Retinal pigment epithelial cell (primary cell): ENCODE measurements around the gene ST3GAL3.

Source experiments
- DNase-seq: peaks from one replicate; pipeline ENCODE4 v3.0.0-alpha.2; 2010; ENCODE audit warnings: low read depth
- H3K4me3 ChIP-seq: 2 replicates; pipeline ENCODE4 v1.5.1; 2011; ENCODE audit warnings: mild to moderate bottlenecking, low read length, control low read depth, moderate library complexity
- CTCF ChIP-seq: conservative IDR thresholded peaks from 2 replicates; pipeline ENCODE4 v1.5.1; 2011; ENCODE audit warnings: low read depth, low read length, control low read depth, inconsistent platforms

ST3GAL3 gene

DNA sequence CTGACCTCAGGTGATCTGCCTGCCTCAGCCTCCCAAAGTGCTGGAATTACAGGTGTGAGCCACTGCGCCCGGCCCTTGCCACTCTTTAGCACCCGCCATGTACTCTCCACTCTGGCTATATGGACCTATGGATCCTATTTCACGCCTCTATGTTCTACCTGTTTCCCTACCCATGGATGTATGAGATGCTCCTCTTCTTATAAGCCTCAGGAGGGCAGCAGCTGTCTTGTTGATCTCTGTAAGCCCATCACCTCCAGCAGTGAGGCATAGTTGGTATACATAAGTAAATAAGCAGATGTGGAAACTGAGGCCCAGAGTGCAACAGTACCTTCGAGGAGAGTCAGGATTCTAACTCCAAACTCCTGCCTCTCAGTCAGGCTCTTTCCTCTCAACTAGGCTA, 201.5 kb downstream of the ST3GAL3 start:
- H3K4me3 ChIP-seq: no peak overlapping the region
- DNase-seq: no peak
- no peak for TF ChIP-seq CTCF

- H3K4me3 ChIP-seq: no peak overlapping the region
- no peak for TF ChIP-seq CTCF
- DNase-seq: no peak
These were observed 203.0 kb downstream of the ST3GAL3 start for GRCh38 chr1:43910343-43910742.

GRCh38 chr1:43912607-43913006, 205.3 kb downstream of the ST3GAL3 start:
- DNase-seq: no peak
- no peak for TF ChIP-seq CTCF
- H3K4me3 ChIP-seq: no peak overlapping the region

DNA sequence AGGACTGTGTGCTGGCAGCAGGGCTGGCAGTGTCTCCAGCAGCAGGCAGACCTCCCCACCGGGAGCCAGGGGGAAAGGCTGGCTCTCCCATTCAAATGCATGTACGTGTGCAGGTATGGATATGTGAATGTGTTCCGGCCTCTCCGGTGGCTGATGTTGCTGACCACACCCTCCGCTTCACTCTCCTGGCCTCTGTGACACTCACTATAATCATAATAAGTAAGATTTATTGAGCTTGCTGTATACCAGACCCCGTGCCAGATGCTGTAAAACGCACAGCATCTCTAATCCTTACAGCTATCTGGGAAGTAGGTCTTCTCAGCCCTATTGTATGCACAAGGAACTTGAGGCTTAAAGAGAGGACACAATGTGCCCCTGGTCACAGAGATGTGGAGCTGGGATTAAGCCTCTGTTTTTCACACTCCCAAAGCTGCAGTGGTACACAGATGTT, 205.7 kb downstream of the ST3GAL3 start:
- no peak for TF ChIP-seq CTCF
- no peak overlapping the region for H3K4me3 ChIP-seq
- no peak for DNase-seq

GRCh38 chr1:43913666-43914360, 206.5 kb downstream of the ST3GAL3 start:
- TF ChIP-seq CTCF: no peak
- H3K4me3 ChIP-seq: no peak overlapping the region

DNA sequence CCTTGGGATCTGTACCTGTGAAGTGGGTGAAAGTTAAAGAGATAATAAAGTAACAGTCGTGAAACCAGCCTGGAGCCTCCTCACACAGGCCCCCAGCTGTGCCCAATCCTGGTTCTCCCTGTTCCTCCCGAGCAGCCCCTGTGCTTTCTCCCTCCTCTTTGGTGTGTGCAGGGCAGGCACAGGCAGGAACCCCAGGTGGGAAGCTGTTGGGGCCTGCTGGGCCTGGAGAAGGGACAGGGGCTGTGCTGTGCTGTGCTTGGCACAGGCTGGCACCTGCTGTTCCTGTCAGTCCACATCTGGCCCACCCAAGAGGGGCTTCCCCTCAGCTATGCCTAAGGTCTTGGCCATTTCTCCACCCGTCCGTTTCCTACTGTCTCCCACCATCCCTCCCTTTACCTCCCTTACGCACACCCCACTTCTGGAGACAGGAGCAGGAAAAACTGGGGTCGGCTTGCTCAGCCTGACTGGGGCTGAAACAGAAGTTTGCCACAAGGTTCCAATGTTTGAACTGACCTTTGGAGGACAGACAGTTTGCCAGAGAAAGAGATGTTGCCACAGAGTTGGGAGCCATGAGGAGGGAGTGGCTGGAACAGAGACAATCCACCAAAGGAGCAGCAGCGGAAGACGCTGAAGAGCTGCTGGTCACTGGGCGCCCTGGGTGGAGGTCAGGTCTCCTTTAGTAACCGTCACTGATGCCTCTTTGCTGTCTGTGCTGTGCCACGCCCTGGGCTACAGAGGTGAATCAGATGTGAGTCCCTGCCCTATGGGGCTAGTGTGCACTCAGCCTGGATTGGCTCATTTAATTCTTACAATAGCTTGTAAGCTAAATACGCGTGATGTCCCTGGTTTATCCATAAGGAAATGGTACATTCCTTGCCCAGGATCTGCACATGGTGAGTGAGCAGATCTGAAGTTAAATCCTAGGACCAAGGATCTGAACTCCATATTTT, 207.5 kb downstream of the ST3GAL3 start:
- H3K4me3 ChIP-seq: no peak overlapping the region
- no peak for DNase-seq
- no peak for TF ChIP-seq CTCF

More at GRCh38 chr1:43913666-43914360, 206.5 kb downstream of the ST3GAL3 start:
- DNase-seq: no peak
